Activated T-cell treated with anti-CD3 and anti-CD28 coated beads, Interleukin-2, amount 50 U/mL, for 1 hour (primary cell): ENCODE data around the gene PRKCB.
A peak's percentile ranks its signal among the peaks of the same experiment; 100 is the strongest.
"Not testable (repeated sequence)": the region's sequence is repeated elsewhere in the genome, so short reads cannot be mapped to it uniquely, and the experiment has no call there.

ENCODE experiments used
- DNase-seq: peaks from one replicate; pipeline ENCODE4 v3.0.0-alpha.2; 2020

Gene PRKCB

DNA sequence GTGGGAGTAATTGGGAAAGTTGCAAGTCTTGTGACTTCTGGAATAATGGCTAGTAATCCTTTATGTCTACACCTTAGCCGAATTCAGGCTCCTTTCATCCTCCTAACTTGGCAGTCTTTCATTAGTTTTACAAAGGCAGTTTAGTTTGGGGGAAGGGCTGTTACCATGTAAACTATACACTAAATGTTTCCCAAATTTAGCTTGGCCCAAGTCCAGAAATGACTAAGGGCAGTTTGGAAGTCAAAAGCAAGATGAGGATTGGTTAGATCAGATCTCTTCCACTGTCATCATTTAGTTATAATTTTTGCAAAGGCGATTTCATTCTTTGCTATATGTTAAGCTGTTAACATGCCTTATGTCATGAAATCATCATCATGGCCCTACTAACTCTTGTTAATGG lies 304.9 kb downstream of the PRKCB start:
- no peak for DNase-seq

DNA sequence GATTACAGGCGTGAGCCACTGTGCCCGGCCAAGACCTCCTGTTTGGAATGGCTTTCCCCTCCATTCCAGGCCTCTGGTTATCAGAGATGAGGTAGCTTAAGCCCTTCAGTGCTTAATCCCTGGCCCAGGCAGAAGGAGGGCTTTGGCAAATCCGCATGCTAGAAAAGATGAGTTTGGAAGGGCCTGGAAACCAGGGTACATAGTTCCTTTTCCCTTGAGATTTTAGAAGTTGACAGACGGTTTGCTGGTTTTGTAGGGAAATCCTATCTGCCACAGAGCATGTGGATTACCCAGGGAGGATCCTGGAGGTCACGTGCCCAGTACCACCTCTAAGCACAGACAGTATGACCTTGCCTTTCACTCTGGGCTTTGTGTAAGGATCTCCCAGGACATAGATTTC lies 305.7 kb downstream of the PRKCB start:
- DNase-seq: no peak

- DNase-seq: no peak
Measured at GRCh38 chr16:24141917-24142316, 306.1 kb downstream of the PRKCB start.

GRCh38 chr16:24145927-24146326 lies 310.1 kb downstream of the PRKCB start:
- DNase-seq: no peak

DNA sequence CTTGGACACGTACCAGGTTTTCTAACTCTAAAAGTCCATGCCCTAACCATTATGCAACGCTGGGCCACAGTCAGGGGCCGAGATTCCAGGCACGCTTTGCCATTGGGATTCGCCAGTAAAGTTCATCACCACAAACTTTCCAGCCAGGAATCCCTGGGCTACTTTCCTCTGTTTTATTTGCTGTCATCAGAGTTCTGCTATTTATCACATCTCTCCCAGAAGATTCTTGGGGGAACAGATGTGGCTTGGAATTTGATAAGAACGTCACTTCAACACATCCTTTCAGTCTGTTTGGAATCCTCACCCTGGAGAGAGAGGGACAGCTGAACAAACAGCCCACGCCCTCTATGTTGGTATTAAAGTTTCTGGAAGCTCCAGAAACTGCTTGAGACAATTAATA lies 310.7 kb downstream of the PRKCB start:
- no peak for DNase-seq

DNA sequence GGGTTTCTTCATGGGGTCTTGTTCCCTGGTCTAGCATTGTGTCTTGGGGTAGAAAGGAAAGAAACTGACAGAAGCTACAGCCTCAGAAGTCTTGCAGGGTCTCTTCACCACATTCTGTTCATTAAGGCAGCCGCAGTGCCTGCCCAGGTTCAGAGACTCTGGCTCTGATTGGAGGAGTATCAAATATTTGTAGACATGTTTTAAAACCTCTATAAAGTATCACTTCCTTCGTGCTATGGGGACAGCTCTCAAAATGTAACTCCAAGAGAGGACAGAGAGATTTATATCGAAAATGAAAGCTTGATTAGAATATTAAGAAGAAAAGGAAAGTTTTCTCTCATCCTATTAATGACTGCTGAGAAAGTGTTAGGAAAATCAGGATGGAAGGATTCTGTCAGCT lies 313.3 kb downstream of the PRKCB start:
- no peak for DNase-seq

DNA sequence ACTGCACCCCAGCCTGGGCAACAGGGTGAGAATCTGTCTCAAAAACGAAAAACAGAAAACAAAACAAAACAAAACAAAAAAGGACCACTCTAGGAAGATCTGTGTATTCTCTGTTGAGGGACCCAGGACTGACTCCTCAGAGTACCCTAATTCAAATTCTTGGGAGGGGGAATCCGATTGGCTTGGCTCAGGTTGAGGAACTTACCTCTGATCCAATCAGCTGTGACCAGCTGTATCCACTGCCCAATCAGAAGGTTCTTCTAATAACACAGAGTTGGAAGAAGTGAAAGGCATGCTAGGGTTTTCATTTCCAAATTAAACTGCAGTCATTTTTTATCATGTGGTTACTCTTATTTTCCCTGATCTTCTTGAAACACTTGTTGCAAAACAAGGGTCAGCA lies 314.5 kb downstream of the PRKCB start:
- DNase-seq: no peak

- peak; percentile 25 for DNase-seq
Measured at GRCh38 chr16:24151482-24151939, 315.7 kb downstream of the PRKCB start.

DNA sequence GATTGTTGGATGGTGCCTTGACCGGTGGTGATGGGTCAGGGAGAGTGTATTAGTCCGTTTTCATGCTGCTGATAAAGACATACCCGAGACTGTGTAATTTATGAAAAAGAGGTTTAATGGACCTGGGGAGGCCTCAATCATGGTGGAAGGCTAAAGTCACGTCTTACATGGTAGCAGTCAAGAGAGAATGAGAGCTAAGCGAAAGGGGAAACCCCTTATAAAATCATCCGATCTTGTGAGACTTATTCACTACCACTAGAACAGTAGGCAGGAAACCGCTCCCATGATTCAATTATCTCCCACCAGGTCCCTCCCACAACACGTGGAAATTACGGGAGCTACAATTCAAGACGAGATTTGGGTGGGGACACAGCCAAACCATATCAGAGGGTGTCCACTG lies 316.3 kb downstream of the PRKCB start:
- DNase-seq: not testable (repeated sequence)

GRCh38 chr16:24152826-24153225 lies 317.0 kb downstream of the PRKCB start:
- DNase-seq: no peak

GRCh38 chr16:24156777-24157176 lies 321.0 kb downstream of the PRKCB start:
- DNase-seq: no peak

GRCh38 chr16:24163935-24164334 lies 328.2 kb downstream of the PRKCB start:
- no peak for DNase-seq

DNA sequence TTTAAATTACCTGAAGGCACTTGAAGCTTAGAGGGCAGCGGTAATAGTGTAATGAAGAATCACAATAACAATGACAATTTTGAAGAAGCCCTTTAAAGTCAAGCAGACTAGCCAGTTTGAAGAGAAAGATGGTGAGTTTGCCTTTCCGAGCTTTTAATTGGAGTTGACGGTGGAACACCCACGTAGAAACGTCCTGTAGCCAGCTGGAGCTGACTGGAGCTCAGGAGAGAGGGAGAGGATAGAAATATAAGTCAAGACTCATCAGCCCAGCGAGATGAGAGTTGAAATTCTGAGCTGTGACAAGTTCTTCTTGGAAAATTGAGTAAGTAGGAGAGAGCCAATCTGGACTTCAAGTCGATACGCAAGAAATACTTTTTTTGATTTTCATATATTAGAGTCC lies 328.6 kb downstream of the PRKCB start:
- DNase-seq: no peak

- DNase-seq: no peak
Measured at GRCh38 chr16:24165273-24165672, 329.5 kb downstream of the PRKCB start.

DNA sequence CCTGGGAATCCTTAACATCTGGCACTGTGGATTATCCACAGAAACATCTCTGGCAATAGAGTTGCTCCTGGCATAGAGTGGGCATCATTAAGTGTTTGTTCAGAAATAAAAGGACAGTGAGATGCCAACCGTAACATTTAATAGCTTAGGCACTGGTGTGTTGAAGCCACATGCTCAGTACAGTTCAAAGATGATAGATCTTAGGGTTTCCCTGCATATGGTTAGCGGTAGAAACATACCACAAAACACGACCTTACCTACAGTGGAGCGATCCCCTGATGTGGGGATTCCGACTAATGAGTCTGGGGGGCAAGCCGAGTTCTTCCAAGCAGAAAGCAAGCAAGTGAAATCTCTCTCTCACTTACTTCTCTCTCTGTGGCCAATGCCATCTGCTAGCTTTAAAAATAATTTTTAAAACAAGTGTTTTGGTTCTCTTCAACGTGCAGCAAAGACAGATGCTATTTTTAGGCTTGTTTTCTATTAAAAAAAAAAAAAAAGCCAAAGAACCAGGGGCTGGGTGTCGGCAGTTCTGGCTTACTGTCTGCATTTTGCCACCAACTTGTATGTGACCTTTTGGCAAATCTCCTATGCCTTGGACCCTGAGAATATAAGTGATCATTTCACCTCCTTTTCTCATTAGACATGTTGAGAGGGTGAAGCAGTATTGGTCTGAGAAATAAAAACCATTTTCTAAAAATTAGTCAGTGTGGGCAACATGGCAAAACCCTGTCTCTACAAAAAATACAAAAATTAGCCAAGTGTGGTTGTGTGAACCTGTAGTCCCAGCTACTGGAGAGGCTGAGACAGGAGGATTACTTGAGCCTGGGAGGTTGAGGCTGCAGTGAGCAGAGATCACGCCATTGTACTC lies 331.1 kb downstream of the PRKCB start:
- no peak for DNase-seq

- DNase-seq: no peak
Measured at GRCh38 chr16:24168856-24169255, 333.1 kb downstream of the PRKCB start.

- no peak for DNase-seq
Measured at GRCh38 chr16:24170407-24170806, 334.6 kb downstream of the PRKCB start.

GRCh38 chr16:24174504-24174903 lies 338.7 kb downstream of the PRKCB start:
- DNase-seq: no peak

- DNase-seq: no peak
Measured at GRCh38 chr16:24174957-24175356, 339.2 kb downstream of the PRKCB start.

GRCh38 chr16:24178496-24178895 lies 342.7 kb downstream of the PRKCB start:
- no peak for DNase-seq

DNA sequence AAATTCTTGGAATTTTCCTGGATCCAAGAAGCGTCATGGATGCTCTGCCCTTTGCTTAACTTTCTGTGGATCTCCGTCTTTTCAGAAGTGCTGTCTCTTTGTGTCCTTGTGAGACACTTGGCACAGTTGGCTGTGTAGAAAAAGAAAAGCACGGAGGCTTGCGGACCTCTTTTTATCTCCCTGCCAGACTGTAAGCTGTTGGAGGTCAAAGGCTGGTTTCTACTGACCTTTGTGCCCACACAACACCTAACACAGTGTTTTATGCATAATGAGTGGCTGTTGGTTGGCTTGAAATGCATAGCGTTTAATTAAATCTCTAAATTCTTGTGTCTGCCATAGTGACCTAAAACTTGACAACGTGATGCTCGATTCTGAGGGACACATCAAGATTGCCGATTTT lies 344.7 kb downstream of the PRKCB start:
- DNase-seq: no peak

DNA sequence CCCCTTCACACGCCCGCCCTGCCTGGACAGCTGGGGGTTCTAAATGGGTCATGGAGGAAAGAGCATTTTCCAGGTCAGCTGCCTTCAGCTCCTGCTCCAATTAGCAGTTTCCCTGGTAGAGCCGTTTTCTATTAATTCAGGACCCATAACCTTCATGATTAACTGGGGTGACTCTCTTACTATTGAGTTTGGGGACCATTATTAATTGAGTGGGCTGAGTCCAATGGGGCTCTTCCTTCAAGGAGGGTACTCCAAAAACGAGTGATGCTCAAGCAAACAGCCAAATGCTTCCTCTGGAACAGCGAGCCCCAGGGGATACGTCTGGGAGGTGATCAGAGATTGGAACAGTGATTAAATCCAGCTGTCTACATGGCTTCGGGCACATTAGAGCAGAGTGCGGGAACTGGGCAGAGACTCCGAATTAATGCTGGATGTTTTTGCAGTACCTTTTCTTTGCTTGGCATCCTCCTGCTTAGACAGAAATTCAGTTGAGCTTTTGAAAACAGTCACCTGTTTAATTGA lies 352.3 kb downstream of the PRKCB start:
- DNase-seq: no peak

DNA sequence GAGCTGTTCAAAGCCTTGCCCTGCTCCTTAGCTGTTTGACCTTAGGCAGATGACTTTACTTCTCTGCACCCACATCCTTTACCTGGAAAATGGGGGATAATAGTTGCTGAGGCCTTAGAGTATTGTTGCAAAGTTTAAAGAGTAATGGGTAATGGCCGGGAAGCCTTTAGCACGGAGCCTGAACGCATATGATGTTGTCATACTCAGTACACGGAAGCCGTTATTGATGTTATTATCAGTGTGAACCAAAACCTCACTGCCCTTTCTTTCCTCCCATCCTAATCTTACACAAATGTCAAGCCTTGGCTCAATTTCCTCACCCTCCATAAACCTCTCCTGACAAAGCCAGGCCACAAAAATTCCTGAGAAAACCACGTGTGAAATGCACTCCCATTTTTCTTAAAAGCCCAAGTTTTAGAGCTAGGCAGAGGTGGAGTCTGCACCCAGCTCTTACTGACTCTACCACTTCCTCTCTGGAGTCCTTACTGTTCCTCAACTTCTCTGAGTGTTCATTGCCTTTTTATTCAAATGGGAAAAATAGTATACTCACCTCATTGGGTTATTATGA lies 353.1 kb downstream of the PRKCB start:
- no peak for DNase-seq

DNA sequence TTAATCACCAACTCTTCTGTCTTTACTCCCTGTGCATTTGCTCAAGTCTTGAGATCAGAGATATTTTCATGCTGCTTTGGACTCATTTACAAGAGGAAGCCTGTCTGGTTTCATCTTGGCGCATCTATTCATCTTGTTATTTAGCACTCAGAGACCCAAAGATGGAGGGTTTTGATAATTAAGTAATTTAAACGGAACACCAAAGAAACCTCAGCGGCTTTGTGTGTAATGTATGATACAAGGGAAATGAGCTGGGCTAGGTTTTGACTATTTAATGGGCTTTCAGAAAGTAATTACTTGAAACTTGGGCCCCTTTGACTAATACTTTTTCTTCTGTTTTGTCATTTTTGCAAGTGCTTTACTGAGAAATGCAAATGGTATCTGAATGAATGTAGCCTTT lies 354.2 kb downstream of the PRKCB start:
- DNase-seq: no peak
